Testis (tissue), 2 donors: ENCODE measurements around the gene MEGF6.

ENCODE experiments used
- CTCF ChIP-seq, 3 experiments: fragments of 450-650 bp in 2 of 3; fragments of 200-600 bp in 1 of 3; sonication (generic) in 1 of 3; IDR thresholded peaks; one replicate each; pipeline ENCODE4 v1.5.1; 2016 to 2019; ENCODE audit warnings: antibody characterized with exemption in 3 of 3, mild to moderate bottlenecking in 2 of 3, moderate library complexity in 1 of 3
- POLR2A ChIP-seq: fragments of 450-650 bp; IDR thresholded peaks from one replicate; pipeline ENCODE4 v1.6.1; 2017; ENCODE audit warnings: antibody characterized with exemption, mild to moderate bottlenecking, moderate library complexity

DNA sequence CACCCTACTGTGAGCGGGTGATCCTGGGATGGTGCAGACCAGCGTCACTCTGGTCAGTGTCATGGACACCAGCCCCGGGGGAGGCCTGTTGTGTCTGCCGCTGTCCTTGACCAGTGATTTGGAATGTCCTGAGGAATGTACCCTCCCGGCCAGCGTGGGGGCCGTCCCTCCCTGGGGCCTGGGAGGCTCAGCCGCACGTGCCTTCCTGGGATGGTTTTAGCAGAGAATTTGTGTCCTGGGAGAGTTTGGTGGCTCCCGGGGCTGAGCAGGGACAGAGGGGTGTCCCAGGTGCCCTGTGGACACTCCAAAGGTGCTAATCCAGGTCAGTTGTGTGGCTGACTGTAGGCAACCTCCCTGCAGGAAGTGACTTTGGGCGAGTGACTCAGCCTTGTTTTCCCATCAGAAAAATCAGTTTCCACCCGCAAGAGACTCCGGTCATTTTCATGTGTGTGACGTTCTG lies 150.6 kb downstream of the MEGF6 start:
- TF ChIP-seq POLR2A: no peak
- no peak for TF ChIP-seq CTCF (IDR thresholded peaks at IDR 0.05)
